Naive thymus-derived CD8-positive, alpha-beta T cell (primary cell): ENCODE results near the gene TMEM127. TPM values are rescaled to one million over a fixed set of nuclear protein-coding genes. Genes with fewer than 3 reads are reported as not detected.
A peak's percentile ranks its signal among the peaks of the same experiment; 100 is the strongest.

Source experiments
- ATAC-seq, 2 donors: fragments of 150-1000 bp; cut with Tn5 transposase in 1 of 2; sonication (Bioruptor Pico), chemical (Tn5 transposase) in 1 of 2; 1 replicate in 1 of 2; 2 replicates in 1 of 2; pipeline ENCODE4 v1.10.0; 2021; ENCODE audit warnings: mild to moderate bottlenecking in 2 of 2, moderate library complexity in 2 of 2
- POLR2A ChIA-PET: fragments of 350-600 bp; sonication (Branson Sonifier 250); formaldehyde crosslinking; loops from one replicate; lab custom pipeline; 2021; ENCODE audit warnings: antibody characterized with exemption; lab: Charles Lee
- DNase-seq, 10 donors: peaks; one replicate each; pipeline versions ENCODE4 v3.0.0 to v3.0.0-alpha.2; 2020 to 2022
- H3K27ac Mint-ChIP-seq, 10 donors: one replicate each; pipeline ENCODE4 v1.8.0; 2020 to 2022; ENCODE audit warnings: mild to moderate bottlenecking in 10 of 10, mixed read lengths in 10 of 10, moderate library complexity in 4 of 10, inconsistent platforms in 1 of 10
- H3K27me3 Mint-ChIP-seq, 5 donors: one replicate each; pipeline ENCODE4 v1.8.0; 2021 to 2022; ENCODE audit warnings: mixed read lengths in 5 of 5
- H3K36me3 Mint-ChIP-seq, 3 donors: one replicate each; pipeline ENCODE4 v1.8.0; 2020 to 2022; ENCODE audit warnings: mixed read lengths in 3 of 3, mild to moderate bottlenecking in 2 of 3, inconsistent platforms in 1 of 3
- H3K4me1 Mint-ChIP-seq, 4 donors: one replicate each; pipeline ENCODE4 v1.8.0; 2021 to 2022; ENCODE audit warnings: mixed read lengths in 4 of 4
- H3K4me3 Mint-ChIP-seq, 10 donors: one replicate each; pipeline ENCODE4 v1.8.0; 2020 to 2022; ENCODE audit warnings: mild to moderate bottlenecking in 10 of 10, mixed read lengths in 10 of 10, moderate library complexity in 6 of 10, inconsistent platforms in 1 of 10
- H3K9me3 Mint-ChIP-seq, 9 donors: one replicate each; pipeline ENCODE4 v1.8.0; 2020 to 2022; ENCODE audit warnings: mixed read lengths in 9 of 9, mild to moderate bottlenecking in 3 of 9, inconsistent platforms in 1 of 9, moderate library complexity in 1 of 9
- polyA plus RNA-seq, 3 donors: library from polyadenylated mRNA; unstranded; fragments of 300-500 nt; fragmentation: Illumina TruSeq; gene quantifications; one replicate each; pipeline ENCODE4 v1.2.3, GENCODE V29; 2021
- total RNA-seq, 8 experiments: library from RNA in 2 of 8; stranded (reverse) in 2 of 8; gene quantifications; one replicate each; pipeline ENCODE4 v1.2.3 and lab custom pipeline; 2021 to 2026

TMEM127 gene
- total and polyA plus RNA-seq, 5 experiments from 2014 or later = 22.1 to 39.5 (median 32.2) TPM

GRCh38 chr2:96201338-96201737 is 64.5 kb downstream of the TMEM127 start:
- no peaks in the 10 kb centered on the region for H3K9me3 Mint-ChIP-seq
- no peak overlapping the region for H3K27ac Mint-ChIP-seq

GRCh38 chr2:96198921-96199320 is 66.9 kb downstream of the TMEM127 start:
- Mint-ChIP-seq H3K27ac (peak overlapping the region in 2 of 10 donors; percentile 12 to 21), H3K36me3 (peaks cover 0 to 38% (median 6%) of the 10 kb centered on the region in 3 donors), H3K4me3 (no peak overlapping the region), H3K4me1 (peaks cover 28 to 74% (median 64%) of the 10 kb centered on the region in 4 donors), H3K9me3 (no peaks in the 10 kb centered on the region), H3K27me3 (no peaks in the 10 kb centered on the region)
- POLR2A ChIA-PET = interaction anchor here (2.0 kb wide), 1 partner anchor 10 kb away, joined by 6 read pairs; the partner anchor contains the start of gene STARD7
- ATAC-seq (no peak), DNase-seq (no peak)

More at GRCh38 chr2:96201338-96201737, 64.5 kb downstream of the TMEM127 start:
- POLR2A ChIA-PET = interaction anchor here (1.7 kb wide), 1 partner anchor 9 kb away, joined by 4 read pairs; no protein-coding TSS in a partner anchor
- peak overlapping the region in 2 of 10 donors; percentile 22 to 37 for H3K4me3 Mint-ChIP-seq
- peaks cover 33 to 86% (median 75%) of the 10 kb centered on the region in 4 donors for H3K4me1 Mint-ChIP-seq
- ATAC-seq = no peak
- DNase-seq = no peak
- no peaks in the 10 kb centered on the region for H3K27me3 Mint-ChIP-seq
- peaks cover 0 to 28% (median 6%) of the 10 kb centered on the region in 3 donors for H3K36me3 Mint-ChIP-seq

Other genes starting within 250 kb of the TMEM127 start
- gene GPAT2, start 231.1 kb downstream of the TMEM127 start, total RNA-seq = 10 to 100 TPM in 1 of 2 experiments, 1 to 10 TPM in 1; 9.9 to 11.7 TPM
- 1 to 10 TPM; 1.1 to 8.8 (median 4.2) TPM for gene GPAT2, start 231.1 kb downstream of the TMEM127 start, polyA plus RNA-seq
- gene ADRA2B, start 149.4 kb downstream of the TMEM127 start, total RNA-seq = under 1 TPM in 1 of 2 experiments, not detected in 1; 0.22 TPM
- gene ADRA2B, start 149.4 kb downstream of the TMEM127 start, polyA plus RNA-seq = not detected
- gene ASTL, start 127.5 kb downstream of the TMEM127 start, total RNA-seq = 1 to 10 TPM; 5.3 to 6.8 TPM
- under 1 TPM in 2 of 3 donors, not detected in 1; 0.50 to 0.64 TPM for gene ASTL, start 127.5 kb downstream of the TMEM127 start, polyA plus RNA-seq
- gene DUSP2, start 120.6 kb downstream of the TMEM127 start, total RNA-seq = 10 to 100 TPM; 31.5 to 36.5 TPM
- gene DUSP2, start 120.6 kb downstream of the TMEM127 start, polyA plus RNA-seq = 100 to 1,000 TPM in 1 of 3 donors, 10 to 100 TPM in 2; 24.3 to 459 (median 60.7) TPM
- gene STARD7, start 57.2 kb downstream of the TMEM127 start, total RNA-seq = 10 to 100 TPM; 87.5 to 99.3 TPM
- gene STARD7, start 57.2 kb downstream of the TMEM127 start, polyA plus RNA-seq = 100 to 1,000 TPM; 114 to 143 (median 137) TPM
- 10 to 100 TPM; 86.3 to 88.6 TPM for gene CIAO1, start 228 bp upstream of the TMEM127 start, total RNA-seq
- gene CIAO1, start 228 bp upstream of the TMEM127 start, polyA plus RNA-seq = 100 to 1,000 TPM in 1 of 3 donors, 10 to 100 TPM in 2; 85.5 to 106 (median 95.2) TPM
- gene SNRNP200, start 39.5 kb upstream of the TMEM127 start, total RNA-seq = 100 to 1,000 TPM; 237 to 246 TPM
- 100 to 1,000 TPM in 1 of 3 donors, 10 to 100 TPM in 2; 61.8 to 111 (median 90.3) TPM for gene SNRNP200, start 39.5 kb upstream of the TMEM127 start, polyA plus RNA-seq
- gene ITPRIPL1, start 59.3 kb upstream of the TMEM127 start, total RNA-seq = 1 to 10 TPM; 1.4 to 1.8 TPM
- gene ITPRIPL1, start 59.3 kb upstream of the TMEM127 start, polyA plus RNA-seq = 1 to 10 TPM in 1 of 3 donors, under 1 TPM in 2; 0.47 to 8.6 (median 0.94) TPM
- gene NCAPH, start 69.8 kb upstream of the TMEM127 start, total RNA-seq = under 1 TPM; 0.26 to 0.77 TPM
- gene NCAPH, start 69.8 kb upstream of the TMEM127 start, polyA plus RNA-seq = under 1 TPM in 2 of 3 donors, not detected in 1; 0.52 to 0.86 TPM
- under 1 TPM in 1 of 2 experiments, not detected in 1; 0.39 TPM for gene NEURL3, start 239.4 kb upstream of the TMEM127 start, total RNA-seq
- gene NEURL3, start 239.4 kb upstream of the TMEM127 start, polyA plus RNA-seq = under 1 TPM in 1 of 3 donors, not detected in 2; 0.16 TPM